Panc1 (cell line): ENCODE results near the gene THBS1. TPM values are rescaled to one million over a fixed set of nuclear protein-coding genes. Genes with fewer than 3 reads are reported as not detected.

Experiments
- ATAC-seq: fragments of 200-7000 bp; cut with Tn5 transposase; 2 replicates; pipeline ENCODE4 v1.9.1; 2020; ENCODE audit warnings: mild to moderate bottlenecking, moderate library complexity
- BruUV-seq: library from RNA; stranded (reverse); fragments of 400-500 nt; replicated peaks from 2 replicates; lab custom pipeline; 2021; lab: Mats Ljungman, UMichigan
- CTCF ChIA-PET: fragments of 300-600 bp; sonication (Branson Sonifier 250); formaldehyde crosslinking; loops from one replicate; lab custom pipeline; 2022; ENCODE audit warnings: antibody characterized with exemption; lab: Charles Lee
- POLR2A ChIA-PET: fragments of 300-600 bp; sonication (Branson Sonifier 250); formaldehyde crosslinking; loops from one replicate; lab custom pipeline; 2022; ENCODE audit warnings: antibody characterized with exemption; lab: Charles Lee
- DNase-seq: peaks from one replicate; pipeline ENCODE4 v3.0.0-alpha.2; 2010; ENCODE audit warnings: low read depth, low spot score
- H3K27ac ChIP-seq: 2 replicates; pipeline ENCODE4 v1.5.1; 2011; ENCODE audit warnings: mild to moderate bottlenecking, low read length, inconsistent platforms
- H3K27me3 ChIP-seq: fragments of 200-500 bp; sonication (Bioruptor generic); 2 replicates; pipeline ENCODE4 v1.6.0; 2014; ENCODE audit warnings: low read length, inconsistent platforms; ENCODE audit not compliant: control insufficient read depth, insufficient read depth
- H3K36me3 ChIP-seq: fragments of 200-500 bp; sonication (Bioruptor generic); 2 replicates; pipeline ENCODE4 v1.5.1; 2014; ENCODE audit warnings: inconsistent platforms, mild to moderate bottlenecking, low read length, moderate library complexity; ENCODE audit not compliant: control insufficient read depth, insufficient read depth
- H3K4me1 ChIP-seq: 2 replicates; pipeline ENCODE4 v1.5.1; 2011; ENCODE audit warnings: inconsistent platforms, mild to moderate bottlenecking, low read length, moderate library complexity; ENCODE audit not compliant: control insufficient read depth, insufficient read depth
- H3K4me3 ChIP-seq, 2 experiments: 2 replicates each; pipeline ENCODE4 v1.5.1; 2011 to 2012; ENCODE audit warnings: low read depth in 2 of 2, low read length in 2 of 2, mild to moderate bottlenecking in 2 of 2, inconsistent platforms in 1 of 2, moderate library complexity in 1 of 2
- H3K9me3 ChIP-seq: fragments of 200-500 bp; sonication (Bioruptor generic); 2 replicates; pipeline ENCODE4 v1.5.1; 2014; ENCODE audit warnings: low read depth, mild to moderate bottlenecking, inconsistent platforms, low read length, moderate library complexity; ENCODE audit not compliant: control insufficient read depth, insufficient read depth
- POLR2AphosphoS5 ChIP-seq: IDR thresholded peaks from 2 replicates; pipeline ENCODE4 v1.6.1; 2012; ENCODE audit warnings: mild to moderate bottlenecking, low read depth, low read length, moderate library complexity
- SIN3A ChIP-seq: IDR thresholded peaks from 2 replicates; pipeline ENCODE4 v1.6.1; 2012; ENCODE audit warnings: low read depth, mild to moderate bottlenecking, low read length, moderate library complexity, borderline replicate concordance; ENCODE audit not compliant: insufficient read depth
- TCF7L2 ChIP-seq: IDR thresholded peaks from 2 replicates; pipeline ENCODE4 v1.6.1; 2011; ENCODE audit warnings: mild to moderate bottlenecking, low read depth, low read length, inconsistent platforms
- in situ Hi-C: cut with HindIII; loops from 2 replicates; pipeline ENCODE4 v1.10.0; 2016; ENCODE audit warnings: low sequenced_read_pairs, low pct_unique_long_range_greater_than_20kb
- intact Hi-C: fragments of 100-400 bp; cut with micrococcal nuclease; formaldehyde crosslinking; loops from one replicate; pipeline ENCODE4 v1.10.0; 2022; ENCODE audit not compliant: unreplicated experiment
- total RNA-seq: library from RNA; stranded (reverse); gene quantifications from one replicate; pipeline ENCODE4 v1.2.1, GENCODE V29; 2021; ENCODE audit not compliant: unreplicated experiment
- TF ChIP-seq, protein P1 (sequence below): fragments of 450-650 bp; IDR thresholded peaks from 2 replicates; pipeline ENCODE4 v1.5.1; 2017; ENCODE audit warnings: mild to moderate bottlenecking
- TF ChIP-seq, protein P2 (sequence below), 2 experiments: IDR thresholded peaks; 2 replicates each; pipeline ENCODE4 v1.6.1; 2011 to 2012; ENCODE audit warnings: low read depth in 2 of 2, control low read depth in 1 of 2, low read length in 1 of 2, mild to moderate bottlenecking in 1 of 2, moderate library complexity in 1 of 2; ENCODE audit not compliant: insufficient read depth in 1 of 2

The THBS1 gene
- total RNA-seq, 1 experiment from 2014 or later: 61.9 TPM

GRCh38 chr15:39584266-39584659, 3.4 kb downstream of the THBS1 start:
- Histone ChIP-seq H3K36me3 (no peaks in the 10 kb centered on the region), H3K27ac (no peak overlapping the region), H3K4me1 (no peaks in the 10 kb centered on the region), H3K9me3 (no peaks in the 10 kb centered on the region), H3K27me3 (peaks cover 2% of the 10 kb centered on the region; the same call in 1 of the 2 replicates), H3K4me3 (no peak overlapping the region; a peak in 1 of 4 replicates)
- in situ Hi-C loops (no loop called here), intact Hi-C loops (loop anchor here (5.0 kb wide), 2 partner anchors 767 to 877 kb away; no protein-coding TSS in a partner anchor)
- BruUV-seq: no TSS peak
- ChIA-PET CTCF (interaction anchor here (0.5 kb wide), 1 partner anchor 660 kb away, joined by 4 read pairs; no protein-coding TSS in a partner anchor), POLR2A (no interaction called here)
- ATAC-seq: no peak
- TF ChIP-seq SIN3A: no peak
- TF ChIP-seq, protein P1, sequence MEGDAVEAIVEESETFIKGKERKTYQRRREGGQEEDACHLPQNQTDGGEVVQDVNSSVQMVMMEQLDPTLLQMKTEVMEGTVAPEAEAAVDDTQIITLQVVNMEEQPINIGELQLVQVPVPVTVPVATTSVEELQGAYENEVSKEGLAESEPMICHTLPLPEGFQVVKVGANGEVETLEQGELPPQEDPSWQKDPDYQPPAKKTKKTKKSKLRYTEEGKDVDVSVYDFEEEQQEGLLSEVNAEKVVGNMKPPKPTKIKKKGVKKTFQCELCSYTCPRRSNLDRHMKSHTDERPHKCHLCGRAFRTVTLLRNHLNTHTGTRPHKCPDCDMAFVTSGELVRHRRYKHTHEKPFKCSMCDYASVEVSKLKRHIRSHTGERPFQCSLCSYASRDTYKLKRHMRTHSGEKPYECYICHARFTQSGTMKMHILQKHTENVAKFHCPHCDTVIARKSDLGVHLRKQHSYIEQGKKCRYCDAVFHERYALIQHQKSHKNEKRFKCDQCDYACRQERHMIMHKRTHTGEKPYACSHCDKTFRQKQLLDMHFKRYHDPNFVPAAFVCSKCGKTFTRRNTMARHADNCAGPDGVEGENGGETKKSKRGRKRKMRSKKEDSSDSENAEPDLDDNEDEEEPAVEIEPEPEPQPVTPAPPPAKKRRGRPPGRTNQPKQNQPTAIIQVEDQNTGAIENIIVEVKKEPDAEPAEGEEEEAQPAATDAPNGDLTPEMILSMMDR: no peak
- no peak for TF ChIP-seq TCF7L2
- TF ChIP-seq, protein P2, sequence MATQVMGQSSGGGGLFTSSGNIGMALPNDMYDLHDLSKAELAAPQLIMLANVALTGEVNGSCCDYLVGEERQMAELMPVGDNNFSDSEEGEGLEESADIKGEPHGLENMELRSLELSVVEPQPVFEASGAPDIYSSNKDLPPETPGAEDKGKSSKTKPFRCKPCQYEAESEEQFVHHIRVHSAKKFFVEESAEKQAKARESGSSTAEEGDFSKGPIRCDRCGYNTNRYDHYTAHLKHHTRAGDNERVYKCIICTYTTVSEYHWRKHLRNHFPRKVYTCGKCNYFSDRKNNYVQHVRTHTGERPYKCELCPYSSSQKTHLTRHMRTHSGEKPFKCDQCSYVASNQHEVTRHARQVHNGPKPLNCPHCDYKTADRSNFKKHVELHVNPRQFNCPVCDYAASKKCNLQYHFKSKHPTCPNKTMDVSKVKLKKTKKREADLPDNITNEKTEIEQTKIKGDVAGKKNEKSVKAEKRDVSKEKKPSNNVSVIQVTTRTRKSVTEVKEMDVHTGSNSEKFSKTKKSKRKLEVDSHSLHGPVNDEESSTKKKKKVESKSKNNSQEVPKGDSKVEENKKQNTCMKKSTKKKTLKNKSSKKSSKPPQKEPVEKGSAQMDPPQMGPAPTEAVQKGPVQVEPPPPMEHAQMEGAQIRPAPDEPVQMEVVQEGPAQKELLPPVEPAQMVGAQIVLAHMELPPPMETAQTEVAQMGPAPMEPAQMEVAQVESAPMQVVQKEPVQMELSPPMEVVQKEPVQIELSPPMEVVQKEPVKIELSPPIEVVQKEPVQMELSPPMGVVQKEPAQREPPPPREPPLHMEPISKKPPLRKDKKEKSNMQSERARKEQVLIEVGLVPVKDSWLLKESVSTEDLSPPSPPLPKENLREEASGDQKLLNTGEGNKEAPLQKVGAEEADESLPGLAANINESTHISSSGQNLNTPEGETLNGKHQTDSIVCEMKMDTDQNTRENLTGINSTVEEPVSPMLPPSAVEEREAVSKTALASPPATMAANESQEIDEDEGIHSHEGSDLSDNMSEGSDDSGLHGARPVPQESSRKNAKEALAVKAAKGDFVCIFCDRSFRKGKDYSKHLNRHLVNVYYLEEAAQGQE (IDR thresholded peaks at IDR 0.05; ENCODE audit: insufficient read depth in 1 of 2, low read depth in 2 of 2, low read length in 1 of 2): no peak
- TF ChIP-seq POLR2AphosphoS5: no peak
- DNase-seq: no peak

DNA sequence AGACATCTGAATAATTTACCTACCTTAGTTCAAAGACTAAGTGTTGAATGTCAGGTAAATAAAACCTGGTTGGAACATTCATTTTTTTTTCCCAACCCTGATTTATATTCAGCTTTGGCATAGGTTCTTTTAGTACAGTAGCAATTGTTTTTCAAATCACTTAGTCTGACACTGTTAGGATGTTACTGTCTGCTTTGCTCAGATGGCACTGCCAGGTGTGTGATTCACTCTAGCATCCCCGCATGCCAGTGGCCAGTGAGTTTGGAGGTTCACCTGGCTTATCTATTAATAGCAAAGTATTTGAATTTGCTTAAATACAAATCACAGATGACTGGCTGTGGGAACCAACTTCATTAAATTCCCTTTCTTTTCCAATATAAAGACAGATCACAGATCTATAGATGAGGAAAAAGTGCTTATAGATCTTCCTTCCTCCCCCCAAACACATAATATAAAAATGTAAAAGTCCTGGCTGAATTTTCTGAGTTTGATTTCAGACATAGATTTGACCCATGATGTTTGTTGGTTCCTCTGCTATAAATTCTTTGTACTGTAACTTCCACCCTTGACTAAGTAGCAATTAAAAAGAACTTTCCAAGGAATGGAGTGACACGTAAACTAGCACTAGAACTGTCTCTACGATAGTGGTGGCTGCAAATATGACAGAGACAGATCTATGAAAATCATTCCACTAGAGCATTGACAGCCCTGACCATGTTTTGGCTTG, 3.9 kb downstream of the THBS1 start:
- H3K9me3 ChIP-seq: no peaks in the 10 kb centered on the region
- DNase-seq (no peak), ATAC-seq (no peak)
- intact Hi-C loops (loop anchor here (5.0 kb wide), 2 partner anchors 768 to 878 kb away; no protein-coding TSS in a partner anchor), in situ Hi-C loops (no loop called here)
- peaks cover 2% of the 10 kb centered on the region; the same call in 1 of the 2 replicates for H3K27me3 ChIP-seq
- no peak overlapping the region for H3K27ac ChIP-seq
- no peak overlapping the region for H3K4me3 ChIP-seq
- TF ChIP-seq, protein P2 (IDR thresholded peaks at IDR 0.05; ENCODE audit: insufficient read depth in 1 of 2, low read depth in 2 of 2, low read length in 1 of 2): no peak
- TF ChIP-seq POLR2AphosphoS5: no peak
- TF ChIP-seq, protein P1: no peak
- TF ChIP-seq TCF7L2: no peak
- TF ChIP-seq SIN3A: no peak
- no TSS peak for BruUV-seq
- no peaks in the 10 kb centered on the region for H3K36me3 ChIP-seq
- CTCF ChIA-PET: interaction anchor here (0.5 kb wide), 1 partner anchor 661 kb away, joined by 4 read pairs; no protein-coding TSS in a partner anchor
- no peaks in the 10 kb centered on the region for H3K4me1 ChIP-seq
- POLR2A ChIA-PET: no interaction called here
